Stimulated activated CD4-positive, alpha-beta T cell treated with anti-CD3 and anti-CD28 coated beads, Interleukin-12 subunit alpha, Interleukin-12 subunit beta, amount 100 ng/mL, for 4 hours (primary cell): ENCODE data around the gene KMT2D.
A peak's percentile ranks its signal among the peaks of the same experiment; 100 is the strongest.
"Not testable (repeated sequence)": the region's sequence is repeated elsewhere in the genome, so short reads cannot be mapped to it uniquely, and the experiment has no call there.

Experiments
- DNase-seq: peaks from one replicate; pipeline ENCODE4 v3.0.0-alpha.2; 2020

KMT2D gene

GRCh38 chr12:49086116-49086515, 25.5 kb upstream of the KMT2D start:
- DNase-seq: no peak

- no peak for DNase-seq
Observed at GRCh38 chr12:49084438-49084837, 23.8 kb upstream of the KMT2D start.

- DNase-seq: no peak
Observed at GRCh38 chr12:49079793-49080192, 19.2 kb upstream of the KMT2D start.

GRCh38 chr12:49070971-49071370, 10.4 kb upstream of the KMT2D start:
- DNase-seq: no peak

- peak; percentile 98 for DNase-seq
Observed at GRCh38 chr12:49069507-49070346, 9.1 kb upstream of the KMT2D start, which contains the start of gene RHEBL1. Gene RHEBL1 (minus strand): TSS chr12:49069979. CDS start chr12:49069785, 194 bp downstream.

GRCh38 chr12:49068879-49069506, 8.4 kb upstream of the KMT2D start:
- no peak for DNase-seq

GRCh38 chr12:49066120-49066519, 5.5 kb upstream of the KMT2D start:
- no peak for DNase-seq

GRCh38 chr12:49064767-49065152, 4.2 kb upstream of the KMT2D start:
- no peak for DNase-seq

- DNase-seq: not testable (repeated sequence)
Observed at GRCh38 chr12:49061916-49062315, 1.3 kb upstream of the KMT2D start.

- no peak for DNase-seq
Observed at GRCh38 chr12:49061157-49061650, 610 bp upstream of the KMT2D start.

- peak; percentile 13 for DNase-seq
Observed at GRCh38 chr12:49059299-49060171, 1.1 kb downstream of the KMT2D start.

- DNase-seq: no peak
Observed at GRCh38 chr12:49059045-49059298, 1.6 kb downstream of the KMT2D start.

GRCh38 chr12:49058366-49059044, 2.1 kb downstream of the KMT2D start:
- no peak for DNase-seq

GRCh38 chr12:49057888-49058287, 2.7 kb downstream of the KMT2D start:
- DNase-seq: no peak

GRCh38 chr12:49055978-49056754, 4.4 kb downstream of the KMT2D start:
- peak; percentile 25 for DNase-seq

GRCh38 chr12:49055092-49055491, 5.5 kb downstream of the KMT2D start:
- no peak for DNase-seq

GRCh38 chr12:49054524-49054923, 6.1 kb downstream of the KMT2D start:
- no peak for DNase-seq

GRCh38 chr12:49054096-49054495, 6.5 kb downstream of the KMT2D start:
- no peak for DNase-seq

GRCh38 chr12:49052451-49053208, 8.0 kb downstream of the KMT2D start:
- no peak for DNase-seq

- DNase-seq: no peak
Observed at GRCh38 chr12:49051777-49052438, 8.7 kb downstream of the KMT2D start.

- no peak for DNase-seq
Observed at GRCh38 chr12:49051373-49051764, 9.2 kb downstream of the KMT2D start.
